HL-60/S4 (cell line): Measurements from ENCODE around the gene CTXN3.

Experiments
- in situ Hi-C: fragments of 300-500 bp; cut with MboI; formaldehyde crosslinking; loops from 2 replicates; pipeline ENCODE4 v1.14.3; 2022; ENCODE audit warnings: low sequenced_read_pairs

The CTXN3 gene

GRCh38 chr5:127696683-127697082, 47.8 kb downstream of the CTXN3 start:
- in situ Hi-C loops: no loop called here

- in situ Hi-C loops: no loop called here
These were observed 49.2 kb downstream of the CTXN3 start for GRCh38 chr5:127697894-127698600.

DNA sequence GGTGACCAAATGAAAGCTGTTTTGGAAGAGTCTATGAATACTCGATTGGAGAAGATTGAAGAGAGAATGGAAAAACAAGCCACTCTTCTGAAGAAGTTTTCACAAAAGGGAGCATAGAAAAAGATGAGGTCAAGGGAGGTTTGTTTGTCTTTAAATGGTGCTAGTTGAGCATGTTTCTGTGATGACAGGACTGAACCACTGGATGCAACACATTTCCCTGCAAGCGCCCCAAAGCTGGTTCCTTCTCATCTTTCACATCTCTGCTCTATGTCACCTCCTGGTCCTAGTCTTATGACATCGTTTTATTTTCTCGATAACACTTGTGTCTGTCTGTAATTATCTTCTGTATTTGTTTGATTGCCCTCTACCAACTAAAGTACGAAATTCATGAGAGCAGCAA, 50.5 kb downstream of the CTXN3 start:
- in situ Hi-C loops: no loop called here

DNA sequence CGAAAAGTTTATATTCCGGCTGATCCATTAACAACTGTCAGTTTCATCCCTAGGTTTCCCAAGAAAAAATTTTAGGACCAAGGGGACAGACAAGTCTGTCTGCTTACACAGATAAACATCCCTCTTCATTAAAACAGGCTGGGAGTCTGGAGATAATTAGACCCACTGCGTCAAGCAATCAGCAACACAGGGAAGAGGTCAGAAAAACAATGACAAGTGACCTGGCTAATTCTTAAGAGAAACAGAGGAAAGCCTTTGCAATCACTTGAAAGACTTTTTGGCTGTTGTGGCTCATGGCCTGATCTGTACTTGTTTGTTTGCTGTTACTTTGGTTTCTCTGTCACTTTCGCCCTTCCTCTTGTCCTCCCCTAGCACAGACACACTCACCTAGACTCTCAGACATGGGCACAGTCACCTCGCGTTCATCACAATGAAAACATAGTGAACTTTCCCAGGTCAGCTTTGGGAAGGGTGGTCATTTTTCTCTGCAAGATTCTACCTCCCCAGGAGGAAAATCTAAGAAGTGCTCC, 51.4 kb downstream of the CTXN3 start:
- in situ Hi-C loops: no loop called here

- in situ Hi-C loops: no loop called here
These were observed 53.6 kb downstream of the CTXN3 start for GRCh38 chr5:127702434-127702833.

- in situ Hi-C loops: no loop called here
These were observed 54.2 kb downstream of the CTXN3 start, which contains the start of gene CCDC192 for GRCh38 chr5:127702926-127703561. CCDC192 (plus strand) TSS chr5:127703391; CDS start chr5:127703446, 55 bp downstream.

DNA sequence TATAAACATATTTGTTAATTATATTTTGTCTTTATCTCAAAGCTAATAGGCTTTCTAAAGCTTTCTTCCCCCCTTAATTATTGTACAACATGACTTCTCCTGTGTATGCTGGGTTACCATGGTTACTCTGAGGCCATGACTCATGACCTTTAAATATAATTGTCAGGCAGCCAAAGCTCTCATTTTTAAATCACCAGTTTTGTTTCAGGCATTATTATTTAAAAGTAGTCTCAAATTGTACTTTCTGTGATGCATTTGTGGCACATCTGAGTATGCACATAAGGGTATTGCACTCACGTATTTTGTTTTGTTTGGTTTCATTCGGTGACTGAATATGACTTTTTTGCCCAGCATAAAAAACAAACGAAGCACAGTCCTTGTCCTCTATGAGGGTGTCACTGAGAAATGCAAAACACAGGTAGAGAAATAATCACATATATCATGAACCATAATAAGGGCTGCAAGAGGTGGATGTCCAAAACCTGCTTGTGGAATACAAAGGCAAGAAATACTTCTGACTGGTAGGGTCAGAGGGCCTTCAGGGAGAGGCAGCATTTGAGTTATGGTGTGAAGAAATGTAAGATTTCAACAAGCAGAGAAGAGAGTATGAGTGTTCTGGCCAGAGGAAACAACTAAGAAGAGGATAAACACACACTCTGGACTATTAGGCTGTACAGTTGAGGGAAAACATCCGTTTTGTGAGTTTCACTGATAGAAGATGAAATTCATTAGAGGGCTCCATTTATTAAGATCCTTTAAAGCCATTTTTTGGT, 56.4 kb downstream of the CTXN3 start:
- in situ Hi-C loops: no loop called here

DNA sequence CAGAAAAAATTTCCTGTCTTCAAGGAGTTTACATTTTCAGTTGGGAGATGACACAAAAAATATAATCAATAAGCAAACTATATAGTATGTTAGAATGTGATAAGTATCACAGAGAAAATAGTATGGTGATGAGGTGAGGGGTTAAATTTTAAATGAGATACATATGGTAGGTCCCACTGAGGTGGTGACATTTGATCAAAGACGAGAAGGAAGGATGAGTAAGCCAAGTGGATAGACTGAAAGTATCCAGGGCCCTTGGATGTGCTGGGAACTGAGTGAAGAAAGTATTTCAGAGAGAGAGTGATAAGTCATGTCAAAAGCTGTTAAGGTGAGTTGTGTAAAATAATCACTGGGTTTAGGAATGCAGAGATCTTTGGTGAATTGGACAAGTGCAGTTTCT, 57.8 kb downstream of the CTXN3 start:
- in situ Hi-C loops: no loop called here

DNA sequence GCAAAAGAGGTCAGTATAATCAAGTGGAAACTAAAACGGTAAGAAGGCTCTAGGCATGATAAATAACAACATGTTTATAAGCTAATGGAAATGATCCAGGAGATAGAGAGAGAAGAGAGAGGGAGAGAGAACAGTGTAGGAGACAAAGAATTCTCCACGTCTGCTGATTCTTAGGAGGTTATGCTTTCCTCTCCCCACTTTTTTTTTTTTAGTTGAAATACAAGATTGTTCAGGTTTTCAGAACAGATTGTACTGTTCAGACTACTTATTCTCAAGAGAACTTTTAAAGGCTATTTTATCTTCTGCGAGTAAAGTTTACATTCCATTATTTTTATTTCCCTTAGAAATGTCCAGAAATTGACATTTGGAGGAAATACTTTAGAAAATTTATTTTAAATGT, 58.3 kb downstream of the CTXN3 start:
- in situ Hi-C loops: no loop called here
